ENCODE measurements around the gene ITPR2.
"Not testable (repeated sequence)": the region's sequence is repeated elsewhere in the genome, so short reads cannot be mapped to it uniquely, and the experiment has no call there.

ITPR2 gene

DNA sequence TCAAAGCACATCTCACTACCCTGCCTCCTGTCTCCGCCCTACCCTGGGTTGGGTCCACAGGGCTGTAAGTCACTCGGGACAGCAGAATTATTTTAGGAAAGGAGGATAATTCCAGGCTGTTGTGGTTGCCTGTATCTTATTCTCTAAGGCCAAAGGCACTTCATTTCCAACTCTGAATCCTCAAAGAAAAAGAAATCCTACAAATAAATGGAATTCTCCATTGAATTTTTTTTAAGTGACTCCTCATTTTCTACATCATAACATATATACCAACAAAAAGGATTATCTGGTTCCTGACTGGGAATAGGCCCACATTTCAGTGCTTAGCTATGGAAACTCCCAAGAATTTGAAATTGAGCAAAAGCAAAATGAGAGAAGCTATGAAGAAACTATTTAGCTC is 186.4 kb downstream of the ITPR2 start:
- Histone ChIP-seq H2AFZ (ENCODE audit: low read length) (no peak overlapping the region), H3K27me3 (ENCODE audit: insufficient read depth, low read length, poor library complexity, severe bottlenecking) (no peaks in the 10 kb centered on the region), H3K9me3 (ENCODE audit: insufficient read depth, low read depth, low read length) (no peaks in the 10 kb centered on the region), H3K36me3 (ENCODE audit: insufficient read depth, low read length) (no peaks in the 10 kb centered on the region), H3F3A (ENCODE audit: low read depth) (no peaks in the 10 kb centered on the region), H3K9me2 (replicated peaks; ENCODE audit: low read depth, low read length) (no peaks in the 10 kb centered on the region), H3K4me1 (ENCODE audit: insufficient read depth, low read length, poor library complexity, severe bottlenecking) (no peaks in the 10 kb centered on the region), H3K4me3 (ENCODE audit: low read length, poor library complexity, severe bottlenecking) (no peak overlapping the region), H4K20me1 (ENCODE audit: insufficient read depth, low read length, poor library complexity, severe bottlenecking) (no peaks in the 10 kb centered on the region), H3K9ac (ENCODE audit: low read depth, low read length, poor library complexity, severe bottlenecking) (no peak overlapping the region), H3K79me2 (ENCODE audit: insufficient read depth, low read length) (no peaks in the 10 kb centered on the region), H3K4me2 (ENCODE audit: low read depth, low read length, poor library complexity, severe bottlenecking) (no peak overlapping the region)
- no peak for TF ChIP-seq EZH2phosphoT487 (IDR thresholded peaks at IDR 0.05; ENCODE audit: borderline replicate concordance)
- TF ChIP-seq, protein P1, sequence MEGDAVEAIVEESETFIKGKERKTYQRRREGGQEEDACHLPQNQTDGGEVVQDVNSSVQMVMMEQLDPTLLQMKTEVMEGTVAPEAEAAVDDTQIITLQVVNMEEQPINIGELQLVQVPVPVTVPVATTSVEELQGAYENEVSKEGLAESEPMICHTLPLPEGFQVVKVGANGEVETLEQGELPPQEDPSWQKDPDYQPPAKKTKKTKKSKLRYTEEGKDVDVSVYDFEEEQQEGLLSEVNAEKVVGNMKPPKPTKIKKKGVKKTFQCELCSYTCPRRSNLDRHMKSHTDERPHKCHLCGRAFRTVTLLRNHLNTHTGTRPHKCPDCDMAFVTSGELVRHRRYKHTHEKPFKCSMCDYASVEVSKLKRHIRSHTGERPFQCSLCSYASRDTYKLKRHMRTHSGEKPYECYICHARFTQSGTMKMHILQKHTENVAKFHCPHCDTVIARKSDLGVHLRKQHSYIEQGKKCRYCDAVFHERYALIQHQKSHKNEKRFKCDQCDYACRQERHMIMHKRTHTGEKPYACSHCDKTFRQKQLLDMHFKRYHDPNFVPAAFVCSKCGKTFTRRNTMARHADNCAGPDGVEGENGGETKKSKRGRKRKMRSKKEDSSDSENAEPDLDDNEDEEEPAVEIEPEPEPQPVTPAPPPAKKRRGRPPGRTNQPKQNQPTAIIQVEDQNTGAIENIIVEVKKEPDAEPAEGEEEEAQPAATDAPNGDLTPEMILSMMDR (conservative IDR thresholded peaks at IDR 0.05; ENCODE audit: low read length) = no peak

DNA sequence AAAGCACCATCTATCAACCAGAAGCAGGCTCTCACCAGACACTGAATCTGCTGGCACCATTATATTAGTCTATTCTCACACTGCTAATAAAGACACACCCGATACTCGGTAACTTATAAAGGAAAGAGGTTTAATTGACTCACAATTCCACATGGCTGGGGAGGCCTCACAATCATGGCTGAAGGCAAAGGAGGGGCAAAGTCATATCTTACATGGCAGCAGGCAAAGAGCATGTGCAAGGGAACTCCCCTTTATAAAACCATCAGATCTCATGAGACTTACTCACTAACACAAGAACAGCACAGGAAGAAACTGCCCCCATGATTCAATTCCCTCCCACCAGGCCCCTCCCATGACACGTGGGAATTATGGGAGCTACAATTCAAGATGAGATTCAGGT is 188.6 kb downstream of the ITPR2 start:
- not testable (repeated sequence) for H4K20me1 ChIP-seq (ENCODE audit: insufficient read depth, low read length, poor library complexity, severe bottlenecking); H3K4me2 ChIP-seq (ENCODE audit: low read depth, low read length, poor library complexity, severe bottlenecking); H3K9me2 ChIP-seq (replicated peaks; ENCODE audit: low read depth, low read length); H3K79me2 ChIP-seq (ENCODE audit: insufficient read depth, low read length); H3K9ac ChIP-seq (ENCODE audit: low read depth, low read length, poor library complexity, severe bottlenecking); H2AFZ ChIP-seq (ENCODE audit: low read length); H3K27me3 ChIP-seq (ENCODE audit: insufficient read depth, low read length, poor library complexity, severe bottlenecking); H3K4me3 ChIP-seq (ENCODE audit: low read length, poor library complexity, severe bottlenecking); H3K4me1 ChIP-seq (ENCODE audit: insufficient read depth, low read length, poor library complexity, severe bottlenecking); H3K36me3 ChIP-seq (ENCODE audit: insufficient read depth, low read length); H3F3A ChIP-seq (ENCODE audit: low read depth); H3K9me3 ChIP-seq (ENCODE audit: insufficient read depth, low read depth, low read length)

DNA sequence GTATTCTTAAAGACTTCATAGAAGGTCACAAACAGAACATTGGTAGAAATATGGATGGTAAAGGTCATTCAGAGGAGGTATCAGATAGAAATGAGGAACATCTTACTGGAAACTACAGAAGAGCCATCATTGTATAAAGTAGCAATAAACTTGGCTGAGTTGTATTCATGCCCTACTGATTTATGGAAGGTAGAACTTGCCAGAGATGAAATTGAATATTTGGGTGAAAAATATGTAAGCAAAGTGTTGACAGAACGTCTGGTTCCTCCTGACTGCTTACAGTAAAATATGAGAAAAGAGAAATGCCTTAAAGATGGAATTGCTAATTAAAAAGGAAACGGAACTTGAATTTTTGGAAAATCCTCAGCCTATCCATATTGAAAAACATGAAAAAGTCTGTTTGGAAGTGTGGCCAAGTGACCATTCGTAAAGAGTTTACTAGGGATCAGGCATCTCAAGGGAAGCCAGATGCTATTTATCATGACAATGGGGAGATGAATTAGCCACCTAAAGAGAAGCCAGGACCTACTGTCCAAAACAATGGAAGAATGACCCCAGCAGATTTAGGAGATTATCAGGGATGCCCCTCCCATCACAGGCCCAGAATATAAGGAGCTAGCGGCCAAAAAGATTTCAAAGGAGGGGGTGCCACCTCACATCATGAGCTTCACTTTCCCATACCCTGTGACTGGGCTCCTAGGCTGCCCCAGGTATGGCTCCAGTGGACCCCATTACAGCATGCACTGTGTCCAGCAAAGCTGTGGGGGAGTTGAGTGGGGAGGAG is 189.3 kb downstream of the ITPR2 start:
- Histone ChIP-seq H3K36me3 (ENCODE audit: insufficient read depth, low read length) (no peaks in the 10 kb centered on the region), H3K27me3 (ENCODE audit: insufficient read depth, low read length, poor library complexity, severe bottlenecking) (no peaks in the 10 kb centered on the region), H3F3A (ENCODE audit: low read depth) (no peaks in the 10 kb centered on the region), H3K9ac (ENCODE audit: low read depth, low read length, poor library complexity, severe bottlenecking) (no peak overlapping the region), H4K20me1 (ENCODE audit: insufficient read depth, low read length, poor library complexity, severe bottlenecking) (no peaks in the 10 kb centered on the region), H3K4me1 (ENCODE audit: insufficient read depth, low read length, poor library complexity, severe bottlenecking) (no peaks in the 10 kb centered on the region), H3K9me3 (ENCODE audit: insufficient read depth, low read depth, low read length) (no peaks in the 10 kb centered on the region), H2AFZ (ENCODE audit: low read length) (no peak overlapping the region), H3K79me2 (ENCODE audit: insufficient read depth, low read length) (no peaks in the 10 kb centered on the region), H3K4me2 (ENCODE audit: low read depth, low read length, poor library complexity, severe bottlenecking) (no peak overlapping the region), H3K9me2 (replicated peaks; ENCODE audit: low read depth, low read length) (no peaks in the 10 kb centered on the region), H3K4me3 (ENCODE audit: low read length, poor library complexity, severe bottlenecking) (no peak overlapping the region)
- TF ChIP-seq EZH2phosphoT487 (IDR thresholded peaks at IDR 0.05; ENCODE audit: borderline replicate concordance) = no peak
- TF ChIP-seq, protein P1 (conservative IDR thresholded peaks at IDR 0.05; ENCODE audit: low read length) = no peak

DNA sequence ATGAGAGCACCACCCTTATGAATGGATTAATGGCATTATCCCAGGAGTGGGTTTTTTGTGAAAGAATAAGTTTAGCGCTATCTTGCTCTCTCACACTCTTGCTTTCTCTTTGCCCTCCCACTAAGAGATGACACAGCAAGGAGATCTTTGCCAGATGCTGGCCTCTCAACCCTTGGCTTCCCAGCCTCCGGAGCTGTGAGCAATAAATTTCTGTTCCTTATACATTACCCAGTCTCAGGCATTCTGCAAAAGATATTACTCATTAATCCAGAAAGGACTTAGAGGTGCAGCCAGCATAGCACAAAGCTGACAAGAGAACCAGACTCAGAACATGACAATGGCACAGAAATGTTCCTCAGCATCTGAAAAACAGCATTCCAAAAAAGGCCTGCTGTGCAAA is 190.6 kb downstream of the ITPR2 start:
- no peaks in the 10 kb centered on the region for H3K9me2 ChIP-seq (replicated peaks; ENCODE audit: low read depth, low read length)
- H3K9me3 ChIP-seq (ENCODE audit: insufficient read depth, low read depth, low read length) = no peaks in the 10 kb centered on the region
- no peaks in the 10 kb centered on the region for H3K27me3 ChIP-seq (ENCODE audit: insufficient read depth, low read length, poor library complexity, severe bottlenecking)
- no peak overlapping the region for H3K4me3 ChIP-seq (ENCODE audit: low read length, poor library complexity, severe bottlenecking)
- H3F3A ChIP-seq (ENCODE audit: low read depth) = no peaks in the 10 kb centered on the region
- H3K4me2 ChIP-seq (ENCODE audit: low read depth, low read length, poor library complexity, severe bottlenecking) = no peak overlapping the region
- H3K36me3 ChIP-seq (ENCODE audit: insufficient read depth, low read length) = no peaks in the 10 kb centered on the region
- no peak overlapping the region for H2AFZ ChIP-seq (ENCODE audit: low read length)
- H3K4me1 ChIP-seq (ENCODE audit: insufficient read depth, low read length, poor library complexity, severe bottlenecking) = no peaks in the 10 kb centered on the region
- H3K9ac ChIP-seq (ENCODE audit: low read depth, low read length, poor library complexity, severe bottlenecking) = no peak overlapping the region
- no peak for TF ChIP-seq EZH2phosphoT487 (IDR thresholded peaks at IDR 0.05; ENCODE audit: borderline replicate concordance)
- TF ChIP-seq, protein P1 (conservative IDR thresholded peaks at IDR 0.05; ENCODE audit: low read length) = no peak
- H3K79me2 ChIP-seq (ENCODE audit: insufficient read depth, low read length) = no peaks in the 10 kb centered on the region
- no peaks in the 10 kb centered on the region for H4K20me1 ChIP-seq (ENCODE audit: insufficient read depth, low read length, poor library complexity, severe bottlenecking)

All from Loucy (cell line).